Peyer's patch (tissue), 4 donors: ENCODE data around the gene FOXI1. TPM values are rescaled to one million over a fixed set of nuclear protein-coding genes. Genes with fewer than 3 reads are reported as not detected.

Experiments
- DNase-seq, 3 donors: peaks; one replicate each; pipeline ENCODE4 v3.0.0-alpha.2; 2017 to 2019
- H3K27ac ChIP-seq, 4 donors: fragments of 200-600 bp; sonication (generic); one replicate each; pipeline ENCODE4 v1.5.1; 2016 to 2019
- H3K27me3 ChIP-seq, 2 donors: fragments of 200-600 bp; sonication (generic); one replicate each; pipeline ENCODE4 v1.5.1; 2019
- H3K36me3 ChIP-seq, 3 donors: fragments of 200-600 bp; sonication (generic); one replicate each; pipeline ENCODE4 v1.5.1; 2016 to 2019
- H3K4me1 ChIP-seq, 4 donors: fragments of 200-600 bp; sonication (generic); one replicate each; pipeline ENCODE4 v1.5.1; 2016 to 2019
- H3K4me3 ChIP-seq, 4 donors: fragments of 200-600 bp; sonication (generic); 1 replicate in 3 of 4; 2 replicates in 1 of 4; pipeline ENCODE4 v1.5.1; 2016 to 2019; ENCODE audit warnings: mild to moderate bottlenecking in 1 of 4
- H3K9me3 ChIP-seq, 4 donors: fragments of 200-600 bp; sonication (generic); one replicate each; pipeline ENCODE4 v1.5.1; 2016 to 2019; ENCODE audit warnings: mild to moderate bottlenecking in 1 of 4
- POLR2A ChIP-seq, 2 donors: fragments of 450-650 bp; IDR thresholded peaks; one replicate each; pipeline ENCODE4 v1.5.1; 2017; ENCODE audit warnings: antibody characterized with exemption in 2 of 2, mild to moderate bottlenecking in 2 of 2, moderate library complexity in 2 of 2
- total RNA-seq, 4 donors: library from RNA; depleted of rRNA; stranded (reverse); fragments of >200 nt; gene quantifications; one replicate each; pipeline ENCODE4 v1.1.0, GENCODE V29; 2016
- TF ChIP-seq, protein P1 (sequence below), 6 experiments: fragments of 450-650 bp in 4 of 6; fragments of 200-600 bp in 2 of 6; sonication (generic) in 1 of 6; IDR thresholded peaks; one replicate each; pipeline ENCODE4 v1.5.1; 2017 to 2019; ENCODE audit warnings: antibody characterized with exemption in 6 of 6, mild to moderate bottlenecking in 3 of 6, moderate library complexity in 1 of 6

FOXI1 gene
- total RNA-seq, 4 donors from 2014 or later: not detected

DNA sequence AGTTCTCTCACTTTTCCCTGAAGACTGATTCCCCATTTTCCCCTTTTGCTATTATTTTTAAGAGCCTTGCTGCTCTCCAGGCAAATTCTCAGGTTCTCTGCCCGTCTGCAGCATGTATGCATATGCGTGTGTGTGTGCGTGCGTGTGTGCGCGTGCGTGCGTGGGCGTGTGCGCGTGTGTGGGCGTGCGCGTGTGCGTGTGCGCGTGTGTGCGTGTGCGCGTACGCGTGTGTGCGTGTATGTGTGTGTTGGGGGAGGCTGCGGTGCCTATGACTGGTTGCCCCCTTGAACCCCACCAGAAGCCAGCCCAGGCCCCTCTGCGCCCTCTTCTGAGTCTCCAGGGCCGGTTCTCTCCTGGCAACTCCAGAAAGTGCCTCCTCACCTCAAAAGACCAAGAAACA lies 987 bp upstream of the FOXI1 start:
- Histone ChIP-seq H3K36me3 (no peaks in the 10 kb centered on the region), H3K27ac (no peak overlapping the region), H3K4me3 (no peak overlapping the region), H3K27me3 (no peaks in the 10 kb centered on the region), H3K4me1 (no peaks in the 10 kb centered on the region), H3K9me3 (no peaks in the 10 kb centered on the region)
- no peak for DNase-seq
- no peak for TF ChIP-seq POLR2A (IDR thresholded peaks at IDR 0.05)
- TF ChIP-seq, protein P1, sequence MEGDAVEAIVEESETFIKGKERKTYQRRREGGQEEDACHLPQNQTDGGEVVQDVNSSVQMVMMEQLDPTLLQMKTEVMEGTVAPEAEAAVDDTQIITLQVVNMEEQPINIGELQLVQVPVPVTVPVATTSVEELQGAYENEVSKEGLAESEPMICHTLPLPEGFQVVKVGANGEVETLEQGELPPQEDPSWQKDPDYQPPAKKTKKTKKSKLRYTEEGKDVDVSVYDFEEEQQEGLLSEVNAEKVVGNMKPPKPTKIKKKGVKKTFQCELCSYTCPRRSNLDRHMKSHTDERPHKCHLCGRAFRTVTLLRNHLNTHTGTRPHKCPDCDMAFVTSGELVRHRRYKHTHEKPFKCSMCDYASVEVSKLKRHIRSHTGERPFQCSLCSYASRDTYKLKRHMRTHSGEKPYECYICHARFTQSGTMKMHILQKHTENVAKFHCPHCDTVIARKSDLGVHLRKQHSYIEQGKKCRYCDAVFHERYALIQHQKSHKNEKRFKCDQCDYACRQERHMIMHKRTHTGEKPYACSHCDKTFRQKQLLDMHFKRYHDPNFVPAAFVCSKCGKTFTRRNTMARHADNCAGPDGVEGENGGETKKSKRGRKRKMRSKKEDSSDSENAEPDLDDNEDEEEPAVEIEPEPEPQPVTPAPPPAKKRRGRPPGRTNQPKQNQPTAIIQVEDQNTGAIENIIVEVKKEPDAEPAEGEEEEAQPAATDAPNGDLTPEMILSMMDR (IDR thresholded peaks at IDR 0.05): no peak

DNA sequence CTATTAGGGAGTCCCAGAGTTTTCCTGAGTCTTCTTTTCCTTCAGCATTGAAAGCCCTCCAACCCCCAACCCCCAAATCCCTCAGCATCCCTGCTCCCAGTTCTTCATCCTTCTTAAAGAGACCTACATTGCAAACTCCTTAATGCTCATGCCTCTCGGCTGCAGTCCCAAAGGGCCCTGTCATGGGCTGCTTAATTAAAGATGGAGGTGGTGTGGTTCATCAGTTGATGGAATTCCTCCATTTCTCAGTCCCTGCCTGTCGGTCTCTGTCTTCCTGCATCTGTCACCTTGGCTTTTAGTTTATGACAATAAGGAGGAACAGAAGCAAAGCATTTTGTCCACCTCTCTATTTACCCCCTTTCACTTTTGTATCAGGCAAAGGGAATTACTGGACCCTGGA lies 2.0 kb downstream of the FOXI1 start:
- H3K27ac ChIP-seq: no peak overlapping the region
- H3K9me3 ChIP-seq: no peaks in the 10 kb centered on the region
- H3K4me3 ChIP-seq: no peak overlapping the region
- H3K27me3 ChIP-seq: no peaks in the 10 kb centered on the region
- H3K36me3 ChIP-seq: no peaks in the 10 kb centered on the region
- no peak for DNase-seq
- TF ChIP-seq, protein P1 (IDR thresholded peaks at IDR 0.05): no peak
- no peak for TF ChIP-seq POLR2A (IDR thresholded peaks at IDR 0.05)
- H3K4me1 ChIP-seq: no peaks in the 10 kb centered on the region

DNA sequence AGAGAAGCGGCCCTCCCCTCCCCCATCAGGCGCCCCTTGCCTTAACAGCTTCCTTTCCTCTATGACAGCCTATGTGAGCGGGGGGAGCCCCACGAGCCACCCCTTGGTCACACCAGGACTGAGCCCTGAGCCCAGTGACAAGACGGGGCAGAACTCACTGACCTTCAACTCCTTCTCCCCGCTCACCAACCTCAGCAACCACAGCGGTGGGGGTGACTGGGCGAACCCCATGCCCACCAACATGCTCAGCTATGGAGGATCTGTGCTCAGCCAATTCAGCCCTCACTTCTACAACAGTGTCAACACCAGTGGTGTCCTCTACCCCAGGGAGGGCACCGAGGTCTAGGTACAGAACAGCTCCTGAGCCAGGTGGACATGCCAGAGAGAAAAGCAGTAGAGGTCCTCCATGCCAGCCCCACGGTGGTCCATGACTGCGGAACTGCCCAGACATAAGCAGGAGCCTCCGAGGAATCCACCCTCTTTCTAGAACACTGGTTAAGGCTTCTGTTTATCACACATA lies 2.6 kb downstream of the FOXI1 start:
- no peaks in the 10 kb centered on the region for H3K27me3 ChIP-seq
- no peaks in the 10 kb centered on the region for H3K9me3 ChIP-seq
- H3K36me3 ChIP-seq: no peaks in the 10 kb centered on the region
- no peak overlapping the region for H3K27ac ChIP-seq
- DNase-seq: no peak
- no peak for TF ChIP-seq POLR2A (IDR thresholded peaks at IDR 0.05)
- H3K4me3 ChIP-seq: no peak overlapping the region
- H3K4me1 ChIP-seq: no peaks in the 10 kb centered on the region

DNA sequence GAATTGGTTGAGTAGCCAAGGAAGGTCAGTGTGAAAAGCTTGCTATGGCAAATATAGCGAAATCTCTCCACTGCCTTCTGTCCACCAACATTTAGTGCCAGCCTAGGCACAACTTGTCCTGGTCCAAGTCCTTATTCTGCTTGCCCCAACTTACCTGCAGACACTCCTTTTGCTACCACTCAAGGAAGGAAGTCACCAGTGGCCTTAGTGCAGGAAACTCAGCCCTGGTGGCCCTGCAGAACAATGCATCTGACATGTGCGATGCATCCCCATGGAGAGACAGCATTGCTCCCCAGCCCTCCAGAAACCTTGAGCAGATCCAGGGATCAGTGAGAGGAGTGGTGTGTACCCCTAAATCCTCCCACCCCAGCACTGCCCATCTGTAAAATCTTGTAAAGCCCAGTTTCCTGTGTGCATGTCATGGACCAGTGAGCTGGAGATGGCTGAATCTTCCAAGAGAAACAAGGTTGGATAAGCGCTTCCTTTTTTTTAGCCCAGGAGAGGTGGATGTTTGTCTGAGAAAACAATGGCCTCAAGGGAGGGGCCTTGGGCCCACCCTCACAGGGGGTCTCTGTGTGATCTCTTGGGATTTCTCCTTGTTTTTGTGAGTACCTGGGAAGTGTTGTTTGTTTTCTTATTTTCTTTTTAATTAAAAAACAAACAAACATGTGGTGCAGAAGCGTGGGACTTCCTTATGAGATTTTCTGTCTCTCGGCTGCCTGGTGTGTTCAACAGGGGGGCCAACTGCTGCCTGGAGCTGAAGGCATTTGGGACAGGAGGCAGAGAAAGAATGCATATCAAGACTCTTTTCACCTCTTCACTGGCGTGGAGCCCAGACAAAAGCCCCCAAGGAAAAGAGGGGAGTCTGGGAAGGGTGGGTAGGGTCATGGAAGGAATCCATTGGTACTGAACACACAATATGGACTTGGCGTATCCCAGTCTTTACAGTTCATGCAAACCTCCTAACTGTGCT lies 3.6 kb downstream of the FOXI1 start:
- DNase-seq: no peak
- no peak overlapping the region for H3K4me3 ChIP-seq

DNA sequence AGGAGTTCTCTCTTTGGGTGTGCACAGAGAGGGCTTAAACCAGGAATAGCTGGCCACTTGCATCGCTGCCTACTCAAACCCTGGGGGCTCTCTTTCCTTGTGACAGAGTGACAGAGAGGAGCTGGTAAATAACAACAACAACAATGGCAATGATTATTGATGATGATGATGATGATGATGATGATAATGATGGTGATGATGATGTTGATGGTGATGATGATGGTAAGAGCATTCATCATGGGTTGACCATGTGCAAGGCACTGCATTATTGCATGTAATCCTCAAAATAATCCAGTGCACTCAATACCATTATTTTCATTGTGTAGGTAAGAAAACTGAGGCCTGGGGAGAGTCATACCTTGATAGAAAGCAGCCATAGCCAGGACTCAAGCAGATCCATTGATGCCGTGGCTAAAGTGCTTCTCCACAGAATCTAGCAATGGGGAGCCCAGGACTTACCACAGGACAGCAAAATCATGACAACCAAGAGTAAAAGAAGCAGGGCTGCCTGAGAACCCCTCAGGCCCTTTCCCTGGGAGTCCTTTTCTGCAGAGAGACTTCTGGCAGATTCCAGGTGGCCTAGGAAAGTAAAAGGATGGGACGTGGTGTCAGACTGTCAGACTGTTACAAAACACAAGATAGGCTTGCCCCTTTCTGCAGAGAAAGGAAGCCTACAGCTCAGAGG lies 4.8 kb downstream of the FOXI1 start:
- H3K9me3 ChIP-seq: no peaks in the 10 kb centered on the region
- DNase-seq: no peak
- no peaks in the 10 kb centered on the region for H3K36me3 ChIP-seq
- TF ChIP-seq, protein P1 (IDR thresholded peaks at IDR 0.05): no peak
- no peak for TF ChIP-seq POLR2A (IDR thresholded peaks at IDR 0.05)
- no peaks in the 10 kb centered on the region for H3K4me1 ChIP-seq
- H3K27ac ChIP-seq: no peak overlapping the region
- no peaks in the 10 kb centered on the region for H3K27me3 ChIP-seq
- H3K4me3 ChIP-seq: no peak overlapping the region

More for the DNA sequence above, 3.6 kb downstream of the FOXI1 start:
- Histone ChIP-seq H3K9me3 (no peaks in the 10 kb centered on the region), H3K27ac (no peak overlapping the region), H3K27me3 (no peaks in the 10 kb centered on the region), H3K4me1 (no peaks in the 10 kb centered on the region), H3K36me3 (no peaks in the 10 kb centered on the region)
- TF ChIP-seq POLR2A (IDR thresholded peaks at IDR 0.05): no peak
- TF ChIP-seq, protein P1 (IDR thresholded peaks at IDR 0.05): no peak
